ENCODE results near the gene SLC43A1. TPM values are rescaled to one million over a fixed set of nuclear protein-coding genes. Genes with fewer than 3 reads are reported as not detected.

SLC43A1 gene
- total RNA-seq, 1 experiment from 2014 or later = 10.1 TPM

DNA sequence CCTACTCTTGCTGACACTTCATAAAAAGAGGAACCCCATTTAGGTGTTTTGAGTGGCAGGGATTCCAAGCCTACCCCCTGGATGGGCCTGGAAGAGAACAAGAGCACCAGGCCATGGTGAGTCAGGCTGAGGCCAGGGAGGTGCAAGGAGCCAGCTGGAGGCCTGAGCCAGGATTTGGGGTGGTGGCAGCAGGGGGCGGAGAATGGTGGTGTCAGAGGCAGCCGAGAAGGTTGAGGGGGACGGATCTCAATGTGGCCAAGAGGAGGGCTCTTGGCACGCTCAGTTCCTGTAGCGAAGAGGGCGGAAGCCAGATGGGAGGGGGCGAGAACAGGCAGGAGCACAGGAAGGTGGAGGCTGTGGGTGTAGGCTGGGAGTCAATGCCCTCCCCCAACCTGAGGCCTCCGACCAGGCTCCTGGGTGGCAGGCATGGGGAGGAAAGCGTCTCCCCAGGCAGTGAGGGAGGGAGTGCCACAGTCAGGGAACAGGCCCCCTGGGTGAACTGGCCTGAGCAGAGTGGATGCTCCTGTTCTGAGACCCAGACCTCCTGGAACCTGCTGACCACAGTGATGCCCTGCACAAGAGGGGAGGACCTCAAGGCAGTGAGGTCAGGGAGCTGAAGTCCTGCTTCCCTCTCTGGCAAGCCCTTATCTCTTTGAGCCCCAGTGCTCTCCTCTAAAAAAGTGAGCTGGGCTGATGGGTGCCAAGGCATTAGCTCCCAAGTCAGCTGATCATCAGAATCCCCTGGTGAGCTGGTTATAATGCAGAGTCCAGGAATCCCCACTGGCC lies 41.3 kb downstream of the SLC43A1 start:
- DNase-seq (ENCODE audit: low read depth, low spot score) = no peak
- in situ Hi-C loops (cut with HindIII; ENCODE audit: low pct_unique_long_range_greater_than_20kb, low sequenced_read_pairs) = no loop called here

DNA sequence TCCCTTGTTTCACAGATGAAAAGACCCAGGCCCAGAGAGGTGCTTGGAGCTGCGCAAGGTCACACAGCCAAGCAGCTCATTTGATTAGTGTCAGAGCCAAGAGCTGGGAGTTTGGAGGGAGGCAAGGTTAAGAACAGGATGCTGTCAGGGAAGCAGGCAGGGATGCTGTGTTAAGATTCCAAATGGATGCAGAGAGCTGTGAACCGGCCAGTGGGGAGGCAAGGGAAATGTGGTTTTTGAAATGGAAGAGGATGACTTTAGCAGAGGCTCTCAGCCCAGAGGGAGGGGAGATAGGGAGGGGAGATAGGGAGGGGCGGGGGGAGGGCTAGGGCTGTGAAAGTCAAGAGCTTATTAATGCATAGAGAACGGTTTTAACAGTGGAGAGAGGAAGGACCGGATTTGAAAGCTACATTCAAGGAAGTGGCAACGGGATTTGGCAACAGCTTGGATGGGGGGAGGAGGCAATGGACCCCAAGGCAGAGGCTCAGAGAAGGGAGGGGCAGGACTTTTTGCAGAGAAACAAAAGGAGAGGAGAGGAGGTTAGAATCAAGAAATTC lies 42.1 kb downstream of the SLC43A1 start:
- in situ Hi-C loops (cut with HindIII; ENCODE audit: low pct_unique_long_range_greater_than_20kb, low sequenced_read_pairs) = no loop called here
- DNase-seq (ENCODE audit: low read depth, low spot score) = no peak

DNA sequence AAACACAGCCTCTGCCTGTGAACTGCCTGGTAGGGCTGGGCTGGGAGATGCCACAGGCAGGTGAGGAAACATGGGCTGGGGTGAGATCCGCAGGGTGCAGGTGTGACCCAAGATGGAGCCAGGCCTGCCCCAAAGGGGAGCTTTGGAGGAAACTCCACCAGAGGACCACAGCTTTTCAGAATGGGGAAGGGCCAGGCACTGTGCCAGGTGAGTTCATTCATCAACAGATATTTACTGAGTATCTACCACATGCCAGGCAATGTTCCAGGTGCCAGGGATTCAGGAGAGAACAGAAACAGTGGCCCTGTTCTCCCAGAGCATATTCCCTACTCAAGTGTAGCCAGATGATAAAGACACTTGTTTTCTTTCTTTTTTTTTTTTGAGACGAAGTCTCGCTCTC lies 44.0 kb downstream of the SLC43A1 start:
- in situ Hi-C loops (cut with HindIII; ENCODE audit: low pct_unique_long_range_greater_than_20kb, low sequenced_read_pairs) = no loop called here
- no peak for DNase-seq (ENCODE audit: low read depth, low spot score)

- in situ Hi-C loops (cut with HindIII; ENCODE audit: low pct_unique_long_range_greater_than_20kb, low sequenced_read_pairs) = no loop called here
- DNase-seq (ENCODE audit: low read depth, low spot score) = no peak
These were observed 46.2 kb downstream of the SLC43A1 start for GRCh38 chr11:57469268-57469667.

GRCh38 chr11:57468276-57468675 lies 47.2 kb downstream of the SLC43A1 start:
- in situ Hi-C loops (cut with HindIII; ENCODE audit: low pct_unique_long_range_greater_than_20kb, low sequenced_read_pairs) = no loop called here

GRCh38 chr11:57467508-57468157 lies 47.9 kb downstream of the SLC43A1 start:
- no peak for DNase-seq (ENCODE audit: low read depth, low spot score)
- in situ Hi-C loops (cut with HindIII; ENCODE audit: low pct_unique_long_range_greater_than_20kb, low sequenced_read_pairs) = no loop called here

More at GRCh38 chr11:57468276-57468675, 47.2 kb downstream of the SLC43A1 start:
- no peak for DNase-seq (ENCODE audit: low read depth, low spot score)

- in situ Hi-C loops (cut with HindIII; ENCODE audit: low pct_unique_long_range_greater_than_20kb, low sequenced_read_pairs) = no loop called here
- DNase-seq (ENCODE audit: low read depth, low spot score) = no peak
These were observed 48.8 kb downstream of the SLC43A1 start for GRCh38 chr11:57466680-57467079.

DNA sequence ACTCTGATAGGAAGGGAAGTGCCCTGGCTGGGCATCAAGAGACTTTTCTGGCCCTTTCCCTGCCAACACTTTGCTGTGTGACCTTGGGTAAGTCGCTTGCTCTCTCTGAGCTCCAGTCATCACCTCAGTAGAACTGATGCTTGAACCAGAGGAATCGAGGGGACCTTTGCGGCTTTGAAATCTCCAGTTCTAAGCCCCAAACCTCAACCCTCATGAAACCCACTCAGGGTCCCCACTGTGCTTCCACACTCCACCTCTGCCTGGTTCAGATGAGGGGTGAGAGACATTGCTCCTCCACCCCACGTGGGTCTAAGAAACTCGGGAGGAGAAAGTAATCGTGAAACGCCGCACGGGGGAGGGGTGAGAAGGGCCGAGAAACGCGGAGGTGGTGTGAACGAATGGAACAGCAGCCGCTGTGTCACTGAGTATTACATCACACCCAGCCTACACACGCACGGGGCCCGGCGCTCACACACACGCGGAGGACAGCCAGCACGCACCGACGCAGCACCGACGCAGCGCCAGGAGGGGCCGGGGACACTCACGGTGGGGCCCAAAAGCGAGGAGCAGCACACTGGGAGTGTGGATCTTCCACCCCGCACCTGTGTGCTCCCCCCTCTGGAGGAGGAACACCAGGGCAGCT lies 50.8 kb downstream of the SLC43A1 start:
- DNase-seq (ENCODE audit: low read depth, low spot score) = no peak
- in situ Hi-C loops (cut with HindIII; ENCODE audit: low pct_unique_long_range_greater_than_20kb, low sequenced_read_pairs) = no loop called here

- in situ Hi-C loops (cut with HindIII; ENCODE audit: low pct_unique_long_range_greater_than_20kb, low sequenced_read_pairs) = no loop called here
- DNase-seq (ENCODE audit: low read depth, low spot score) = no peak
These were observed 51.6 kb downstream of the SLC43A1 start for GRCh38 chr11:57463671-57464538.

DNA sequence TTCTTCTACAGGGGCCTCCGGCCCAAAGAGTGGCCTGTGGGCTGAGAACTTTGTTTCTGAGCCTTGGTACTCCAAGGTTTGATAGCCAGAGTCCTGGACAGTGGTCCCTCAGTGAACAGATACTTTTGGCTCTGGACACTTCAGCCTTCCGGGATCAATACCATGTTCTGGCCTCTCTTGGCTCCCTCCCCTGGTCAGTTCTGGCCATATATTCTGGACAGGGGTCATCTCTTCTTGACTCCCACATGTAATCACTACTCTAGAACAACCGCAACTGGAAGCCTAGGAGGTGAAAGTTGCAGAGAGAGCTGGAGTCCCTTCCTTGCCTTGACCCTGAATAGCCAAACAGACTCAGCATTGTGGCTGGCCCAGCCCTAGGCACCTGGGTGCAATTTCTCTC lies 52.9 kb downstream of the SLC43A1 start:
- DNase-seq (ENCODE audit: low read depth, low spot score) = no peak
- in situ Hi-C loops (cut with HindIII; ENCODE audit: low pct_unique_long_range_greater_than_20kb, low sequenced_read_pairs) = no loop called here

DNA sequence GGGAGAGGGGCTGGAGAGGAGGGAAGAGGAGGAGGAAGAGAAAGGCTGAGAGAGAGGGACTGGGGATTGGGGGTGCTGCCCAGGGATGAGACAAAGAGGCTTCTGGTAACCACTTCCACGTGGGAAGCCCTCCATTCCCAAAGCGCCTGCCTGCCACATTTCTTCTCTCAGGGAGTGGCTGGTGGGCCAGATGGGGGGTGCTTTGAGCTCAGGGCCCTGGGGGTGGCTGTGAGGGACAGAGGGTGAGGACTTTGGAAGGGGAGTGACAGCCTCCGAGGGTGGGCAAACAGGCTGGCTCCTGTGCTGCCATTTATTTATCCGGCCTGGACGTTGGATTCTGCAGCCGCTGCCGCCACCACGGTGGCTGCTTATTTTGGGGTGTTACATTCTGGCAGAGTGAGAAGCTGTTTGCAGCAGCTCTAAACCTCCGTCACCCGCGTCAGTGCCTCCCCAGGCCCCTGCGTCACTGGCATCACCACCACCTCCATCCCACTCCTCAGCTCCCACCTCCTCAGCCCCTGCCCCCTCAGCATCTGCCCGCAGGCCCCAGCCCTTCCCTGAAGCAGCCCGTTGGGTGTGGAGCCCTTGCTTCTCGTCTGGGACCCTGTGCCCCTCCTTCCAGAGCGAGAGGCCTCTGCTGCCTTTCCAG lies 53.5 kb downstream of the SLC43A1 start:
- in situ Hi-C loops (cut with HindIII; ENCODE audit: low pct_unique_long_range_greater_than_20kb, low sequenced_read_pairs) = no loop called here
- DNase-seq (ENCODE audit: low read depth, low spot score) = no peak

GRCh38 chr11:57460758-57461749 lies 54.4 kb downstream of the SLC43A1 start:
- in situ Hi-C loops (cut with HindIII; ENCODE audit: low pct_unique_long_range_greater_than_20kb, low sequenced_read_pairs) = no loop called here
- no peak for DNase-seq (ENCODE audit: low read depth, low spot score)

DNA sequence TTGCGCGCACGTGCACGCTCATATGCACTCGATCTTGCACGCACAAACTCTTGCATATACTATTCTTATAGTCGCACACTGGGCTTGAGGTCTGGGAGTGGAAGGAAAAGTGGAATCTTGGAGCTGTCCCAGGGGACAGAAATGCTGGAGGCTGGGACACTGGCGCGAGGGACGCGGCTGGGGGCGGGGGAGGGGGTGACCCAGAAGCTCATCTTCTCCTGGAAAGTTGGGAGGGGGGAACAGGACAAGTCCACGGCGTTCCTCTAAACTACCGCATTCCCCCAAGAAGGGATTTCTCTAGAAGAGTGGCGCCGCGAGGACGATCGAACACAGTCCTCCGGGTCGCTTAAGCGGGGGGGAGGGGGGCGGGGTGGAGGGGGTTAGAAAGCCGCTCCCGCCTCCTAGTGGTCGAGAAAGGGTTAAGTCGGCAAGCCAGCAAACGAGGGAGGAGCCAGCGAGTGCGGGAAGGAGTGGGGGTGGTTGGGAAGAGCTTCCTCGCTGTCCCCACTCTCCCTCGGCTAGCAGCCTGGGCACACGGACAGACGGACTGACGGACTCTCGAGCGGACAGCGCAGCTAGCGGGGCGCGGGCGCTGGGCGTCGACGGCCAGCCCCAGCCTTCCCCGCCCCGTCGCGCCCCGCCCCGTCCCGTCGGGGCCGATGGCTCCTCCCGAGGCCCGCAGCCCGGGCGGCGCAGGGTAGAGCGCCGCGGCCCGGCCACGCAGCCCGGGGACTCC lies 55.3 kb downstream of the SLC43A1 start, which contains the start of gene RTN4RL2:
Gene RTN4RL2 (plus strand): TSS at position 507 of the 736 bp plus-strand sequence. CDS start 338 bp downstream, outside the sequence.
- peak; percentile 57 for DNase-seq (ENCODE audit: low read depth, low spot score)
- in situ Hi-C loops (cut with HindIII; ENCODE audit: low pct_unique_long_range_greater_than_20kb, low sequenced_read_pairs) = no loop called here

- DNase-seq (ENCODE audit: low read depth, low spot score) = no peak
- in situ Hi-C loops (cut with HindIII; ENCODE audit: low pct_unique_long_range_greater_than_20kb, low sequenced_read_pairs) = no loop called here
These were observed 56.1 kb downstream of the SLC43A1 start for GRCh38 chr11:57459164-57460021.
